HG03045 (cell line): Measurements from ENCODE around the gene CYRIA.

Source experiments
- ATAC-seq: cut with Tn5 transposase; IDR thresholded peaks from one replicate; pipeline ENCODE4 v1.9.1; 2021; ENCODE audit warnings: mild to moderate bottlenecking, moderate library complexity; ENCODE audit not compliant: unreplicated experiment

Gene CYRIA

DNA sequence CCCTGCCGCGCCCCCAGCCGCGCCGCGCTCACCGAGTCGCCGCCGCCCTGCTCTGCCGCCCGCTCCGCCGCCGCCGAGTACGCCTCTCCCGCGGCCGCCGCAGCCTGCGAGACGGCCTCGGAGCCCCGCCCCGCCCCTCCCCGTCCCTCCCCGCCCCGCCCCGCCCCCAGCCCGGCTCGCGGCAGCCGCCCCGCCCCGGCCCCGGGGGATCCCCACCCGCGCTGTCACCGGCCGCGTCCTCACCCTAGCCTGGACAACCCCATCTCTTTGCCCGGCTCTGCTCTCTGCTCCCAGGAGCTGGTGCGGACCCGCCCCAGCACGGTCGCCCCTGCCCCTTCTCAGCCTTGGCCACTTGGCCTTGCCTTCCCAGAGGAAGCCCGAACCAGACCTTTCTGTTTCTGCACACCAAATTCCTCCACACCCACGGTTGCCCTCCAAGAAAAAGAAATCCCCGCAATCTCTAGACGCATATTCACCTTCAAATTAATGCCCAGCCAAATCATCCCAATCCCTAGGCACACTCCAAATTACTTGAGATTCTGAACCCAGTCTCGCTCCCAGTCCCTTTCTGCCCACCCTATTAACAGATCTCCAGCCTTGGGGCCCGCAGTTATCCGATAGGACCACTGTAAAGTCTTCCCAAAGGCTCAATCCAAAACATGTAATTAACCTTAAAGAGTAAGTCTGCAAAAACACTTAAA is at the start of gene CYRIA:
CYRIA (minus strand) TSS at position 87 of the 701 bp plus-strand sequence. CDS start 77,715 bp downstream, outside the sequence.
- ATAC-seq, result peak; percentile 81

DNA sequence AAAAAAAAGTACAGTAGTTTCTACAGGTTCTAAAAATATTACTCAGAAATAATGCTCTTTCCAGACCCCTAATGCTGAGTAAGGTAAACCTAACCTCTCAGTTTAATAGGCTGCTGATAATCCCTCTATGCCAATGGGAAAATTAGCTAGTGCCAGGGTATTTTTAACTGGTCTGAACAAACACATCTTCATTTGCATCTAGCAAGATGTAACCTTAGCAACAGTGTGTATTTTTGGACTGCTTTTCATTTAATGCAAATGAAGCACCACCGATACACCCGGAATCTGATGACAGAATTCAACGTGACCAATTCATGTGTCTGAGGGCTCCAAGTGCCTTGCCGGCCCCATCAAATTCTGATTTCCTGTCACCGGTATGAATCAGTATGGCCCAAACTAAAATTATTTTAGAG is 47.4 kb upstream of the CYRIA start:
- ATAC-seq, result peak; percentile 63

DNA sequence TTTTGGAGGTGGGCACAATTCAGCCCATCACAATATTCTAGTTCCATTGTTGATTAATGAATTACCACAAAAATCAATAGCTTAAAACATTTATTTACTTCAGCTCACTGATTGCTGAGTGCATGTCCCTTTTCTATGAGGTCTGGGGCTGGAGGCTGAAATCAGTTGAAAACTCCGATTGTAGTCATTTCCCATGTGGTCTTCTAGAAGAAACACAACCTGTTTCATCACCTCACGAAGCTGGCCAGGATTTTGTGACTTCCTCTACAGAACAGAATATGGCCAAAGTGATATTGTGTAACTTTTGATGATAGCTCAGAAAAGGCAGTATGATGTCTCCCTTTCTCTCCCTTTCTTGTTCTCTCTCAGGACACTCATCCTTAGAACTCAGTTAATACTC is 44.1 kb upstream of the CYRIA start:
- no peak for ATAC-seq

DNA sequence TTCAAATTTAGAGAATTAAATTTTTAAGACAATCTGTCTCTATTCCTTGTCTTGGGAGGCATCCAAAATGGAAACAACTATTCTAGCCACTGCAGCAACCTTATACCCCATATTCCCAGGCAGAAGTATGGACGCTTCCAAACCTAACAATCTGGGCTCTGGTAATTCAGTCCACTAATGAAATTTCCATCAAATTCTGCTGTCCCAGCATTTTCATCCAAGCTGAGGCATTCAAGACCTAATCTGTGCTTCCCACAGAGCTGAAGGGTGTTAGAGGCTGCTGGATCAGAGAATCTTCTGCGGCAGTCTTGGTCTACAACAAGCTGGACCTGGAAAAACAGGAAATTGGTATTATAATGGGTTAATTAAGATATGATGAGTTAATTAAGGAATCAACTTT is 42.5 kb upstream of the CYRIA start:
- no peak for ATAC-seq

DNA sequence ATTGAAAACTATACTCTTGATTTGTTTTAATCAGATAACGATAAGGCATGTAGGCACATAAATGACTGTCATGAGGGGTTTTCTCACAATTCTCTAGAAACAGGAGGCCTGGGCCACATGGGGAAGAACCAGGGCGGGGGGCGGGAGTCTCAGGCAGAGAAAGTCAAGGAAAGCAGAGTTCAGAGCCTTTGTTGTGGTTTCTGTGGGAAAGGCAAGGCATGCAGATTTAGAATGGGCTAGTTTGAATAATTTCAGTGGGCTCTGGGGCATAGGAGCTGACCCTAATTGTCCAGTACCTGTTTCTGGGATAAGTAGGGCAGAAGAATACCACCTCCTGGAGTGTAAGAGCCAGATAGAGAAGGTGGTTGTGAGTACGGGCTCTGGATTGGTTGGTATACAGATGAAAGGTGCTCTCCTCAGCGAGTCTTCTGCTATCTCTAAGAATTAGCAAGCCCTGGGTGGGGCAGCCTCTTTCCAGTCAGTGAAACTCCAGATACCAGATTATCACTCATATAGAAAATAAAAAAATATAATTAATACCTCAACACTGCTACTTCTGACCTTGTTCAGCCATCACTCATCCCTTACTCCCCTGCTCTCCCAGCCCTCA is 41.5 kb upstream of the CYRIA start:
- ATAC-seq, result no peak

DNA sequence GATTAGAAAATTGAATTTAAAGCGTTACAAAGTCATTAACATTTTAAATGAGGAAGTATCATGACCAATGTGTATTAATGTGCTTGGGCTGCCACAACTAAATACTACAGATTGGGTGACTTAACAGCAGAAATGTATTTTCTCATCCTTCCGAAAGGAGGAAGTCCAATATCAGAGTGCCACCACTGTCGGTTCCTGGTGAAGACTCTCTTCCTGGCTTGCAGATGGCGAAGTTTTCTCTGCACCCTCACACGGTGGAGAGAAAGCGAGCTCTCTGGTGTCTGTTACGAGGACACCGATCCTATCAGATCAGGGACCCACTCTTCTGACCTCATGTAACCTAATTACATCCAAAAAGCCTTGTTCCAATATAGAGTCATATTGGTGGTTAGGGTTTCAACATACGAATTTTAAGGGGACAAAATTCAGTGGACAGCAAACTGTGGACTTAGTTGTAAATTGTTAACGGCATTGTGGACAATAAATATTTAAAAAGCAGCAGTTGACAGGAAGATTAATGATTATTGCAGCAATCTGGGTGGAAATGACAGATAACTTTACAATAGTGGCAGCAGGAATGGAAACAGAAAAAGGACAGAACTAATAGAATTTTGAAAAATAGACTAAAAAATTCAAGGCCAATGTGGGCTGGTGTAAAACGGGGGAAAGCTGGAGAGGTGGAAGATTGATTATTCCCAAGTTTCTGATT is 35.1 kb upstream of the CYRIA start:
- no peak for ATAC-seq

DNA sequence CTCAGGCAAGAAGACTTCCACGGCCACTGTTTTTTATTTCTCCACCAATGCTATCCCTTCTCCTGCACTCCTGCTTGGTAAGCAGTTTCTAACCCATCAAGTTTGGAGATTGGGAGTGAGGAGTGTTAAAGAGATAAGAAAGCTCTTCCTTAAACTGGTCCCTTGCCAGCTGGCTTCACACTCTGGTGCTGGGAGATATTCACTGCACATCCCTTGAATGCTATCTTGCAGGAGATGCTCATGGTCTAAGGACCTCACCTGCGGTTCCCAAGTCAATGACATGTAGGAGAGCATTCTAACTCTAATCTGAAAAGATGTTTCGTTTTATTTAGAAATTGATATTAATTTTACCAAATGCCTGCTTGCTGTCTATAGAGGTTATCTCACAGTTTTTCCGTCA is 28.2 kb upstream of the CYRIA start:
- ATAC-seq, result no peak

DNA sequence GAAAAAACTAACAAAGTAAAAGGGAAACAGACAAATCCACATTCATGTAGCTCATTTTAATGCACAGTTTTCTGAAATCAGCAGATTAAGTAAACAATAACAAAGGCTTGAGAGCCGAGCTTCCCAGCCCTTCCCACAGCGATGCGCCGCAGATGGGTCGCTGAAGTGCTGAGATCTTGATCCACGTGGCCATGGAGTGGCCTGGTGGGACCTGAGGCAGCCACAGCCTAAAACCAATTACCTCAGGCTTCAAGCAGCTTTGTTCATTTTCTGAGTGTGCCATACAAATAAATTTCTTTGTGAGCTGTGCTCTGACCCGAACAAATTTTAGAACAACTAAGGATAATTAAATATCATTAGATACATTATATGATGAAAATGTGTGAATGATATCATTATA is 25.6 kb upstream of the CYRIA start:
- ATAC-seq, result no peak

DNA sequence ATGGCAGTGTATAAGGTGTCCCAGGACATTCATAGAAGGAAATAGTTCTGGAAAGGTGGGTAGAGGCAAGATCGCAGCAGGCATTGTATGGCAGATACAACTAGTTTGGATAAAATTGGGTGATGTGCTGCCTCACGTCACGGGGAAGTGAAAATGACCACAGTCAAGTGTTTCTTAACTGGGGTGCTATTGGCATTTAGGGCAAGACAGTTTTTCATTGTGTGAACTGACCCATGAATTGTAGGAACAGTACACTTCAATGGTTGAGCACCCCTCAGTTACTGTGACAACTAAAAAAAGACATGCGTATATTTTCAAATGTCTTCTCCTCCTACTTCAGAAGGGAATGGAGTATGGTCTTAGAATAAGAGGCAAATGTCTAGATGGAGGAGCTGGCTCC is 22.3 kb upstream of the CYRIA start:
- ATAC-seq, result no peak

DNA sequence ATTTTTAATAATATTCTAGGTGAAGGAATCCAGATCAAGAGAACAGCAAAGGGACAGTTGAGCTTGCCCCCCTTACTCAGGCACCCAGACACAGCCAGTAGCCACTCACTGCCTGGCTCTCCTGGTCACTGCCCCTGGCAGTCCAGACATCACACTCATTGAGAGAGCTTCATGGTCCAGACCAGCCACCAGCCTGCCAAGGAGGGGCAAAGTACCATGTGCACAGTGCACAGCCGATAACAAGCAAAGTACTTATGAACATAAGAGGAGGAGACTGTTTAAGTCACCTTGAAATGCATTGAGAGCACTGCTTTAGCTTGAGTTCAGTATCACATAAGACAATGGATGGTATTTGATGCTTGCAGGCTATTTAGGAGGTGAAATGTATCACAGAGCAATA is 21.6 kb upstream of the CYRIA start:
- no peak for ATAC-seq

DNA sequence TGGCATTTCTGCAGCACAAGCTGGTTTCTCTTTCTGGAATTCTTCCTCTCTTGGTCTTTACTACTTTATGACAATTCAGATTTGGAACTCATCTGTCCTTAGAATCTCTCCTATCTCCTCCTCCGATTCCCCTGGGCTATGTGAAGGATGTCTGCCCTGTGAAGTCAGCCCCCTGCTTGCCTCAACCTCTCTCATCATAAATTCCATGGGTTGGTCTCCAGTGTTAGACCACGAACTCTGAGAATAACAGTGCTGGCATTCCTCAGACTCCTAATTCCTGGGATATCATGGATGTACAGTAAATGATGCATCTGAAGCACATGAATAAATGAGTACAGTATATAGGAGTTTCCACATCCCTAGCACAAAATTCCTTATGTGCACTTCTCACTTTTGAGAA is 21.0 kb upstream of the CYRIA start:
- ATAC-seq, result no peak

DNA sequence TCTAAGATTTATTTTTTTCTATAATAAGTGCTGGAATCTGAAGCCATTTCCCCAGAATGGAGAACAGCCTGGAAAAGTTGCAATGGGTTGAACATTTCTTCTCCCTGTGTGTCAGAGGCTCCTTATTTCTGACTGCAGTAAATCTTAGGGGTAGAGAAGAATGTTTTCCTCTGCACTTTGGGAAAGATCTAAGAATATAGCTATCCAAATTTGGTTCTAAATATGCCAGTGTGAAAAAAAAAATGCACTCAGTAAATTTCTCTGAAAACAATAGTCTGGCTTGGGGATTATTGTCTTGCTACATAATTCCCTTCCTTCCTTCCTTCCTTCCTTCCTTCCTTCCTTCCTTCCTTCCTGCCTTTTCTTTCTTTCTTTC is 19.7 kb upstream of the CYRIA start:
- no peak for ATAC-seq

DNA sequence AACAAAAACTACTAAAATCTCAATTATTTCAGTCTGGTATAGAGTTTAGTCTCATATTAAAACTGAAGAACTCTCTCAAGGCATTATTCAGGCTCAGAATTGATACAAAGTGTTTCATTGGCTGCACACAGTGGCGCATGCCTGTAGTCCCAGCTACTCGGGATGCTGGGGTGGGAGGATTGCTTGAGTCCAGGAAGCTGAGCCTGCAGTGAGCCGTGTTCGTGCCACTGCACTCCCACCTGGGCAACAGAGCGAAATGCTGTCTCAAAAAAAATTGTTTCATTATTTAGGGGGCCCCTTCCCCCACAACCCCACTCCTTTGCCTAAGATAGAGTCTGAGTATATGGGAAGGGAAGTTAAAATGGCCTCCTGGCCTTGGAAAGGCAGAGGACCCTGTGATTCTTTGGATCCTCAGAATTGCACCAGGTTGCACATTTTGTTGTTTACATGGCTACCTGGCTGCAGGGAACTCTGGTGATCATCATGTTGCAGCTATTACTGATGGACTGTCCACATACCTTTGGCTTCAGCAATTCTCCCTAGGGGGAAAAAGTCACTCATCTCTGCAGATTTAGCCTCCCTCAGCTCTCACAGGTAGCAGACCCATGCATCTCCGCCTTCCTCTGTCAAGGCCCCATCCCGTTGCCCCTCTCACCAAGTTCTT is 19.2 kb upstream of the CYRIA start:
- ATAC-seq, result no peak

DNA sequence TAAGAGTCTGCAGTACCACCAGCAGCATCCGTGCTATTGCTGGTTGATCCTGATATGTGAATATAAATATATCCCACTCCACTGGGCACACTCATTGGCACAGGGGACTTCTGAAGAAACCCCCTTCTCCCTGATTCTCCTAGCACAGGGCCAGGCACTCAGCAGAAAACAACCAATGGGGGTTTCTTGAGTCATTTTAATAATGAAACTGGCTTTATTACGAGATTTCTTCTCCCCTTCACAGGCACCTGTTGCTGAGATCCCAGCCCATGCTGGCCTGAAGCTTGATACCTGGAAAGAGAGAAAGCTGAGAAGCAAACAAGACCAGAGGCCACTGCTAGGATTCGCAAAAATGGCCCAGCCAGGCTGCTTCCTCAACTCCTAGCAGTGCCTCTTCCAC is 17.9 kb upstream of the CYRIA start:
- ATAC-seq, result no peak

DNA sequence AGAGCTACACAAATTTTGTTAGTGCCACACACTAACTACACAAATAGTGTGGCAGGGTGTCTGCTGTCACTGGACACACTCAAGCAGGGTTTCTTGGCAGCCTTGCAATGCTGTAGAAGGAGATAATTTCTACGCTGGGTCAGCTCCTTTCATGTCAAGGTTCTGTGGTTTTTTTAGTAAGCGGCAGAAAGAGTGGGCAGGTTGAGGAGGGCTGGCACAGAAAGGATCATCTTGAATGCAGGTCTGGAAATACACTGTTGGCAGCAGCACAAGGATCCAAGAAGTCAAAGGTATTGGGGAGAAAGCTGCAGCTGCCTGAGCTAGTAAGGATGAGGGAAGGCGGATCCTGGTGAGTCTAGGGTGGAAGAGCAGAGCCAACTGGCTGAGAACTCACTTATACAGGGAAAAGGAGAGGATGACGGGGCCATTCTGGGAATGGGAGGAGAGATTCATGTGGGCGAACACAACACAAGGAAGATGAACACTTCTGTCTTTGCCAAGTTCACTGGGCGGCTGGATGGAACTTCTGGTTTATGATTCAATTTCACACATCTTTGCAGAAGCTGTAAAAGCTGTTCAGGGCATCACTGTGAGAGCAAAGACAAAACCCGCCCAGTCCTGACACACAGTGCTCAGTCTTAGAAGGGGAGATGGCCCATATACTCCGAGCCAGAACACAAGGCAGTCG is 16.9 kb upstream of the CYRIA start:
- ATAC-seq, result no peak

DNA sequence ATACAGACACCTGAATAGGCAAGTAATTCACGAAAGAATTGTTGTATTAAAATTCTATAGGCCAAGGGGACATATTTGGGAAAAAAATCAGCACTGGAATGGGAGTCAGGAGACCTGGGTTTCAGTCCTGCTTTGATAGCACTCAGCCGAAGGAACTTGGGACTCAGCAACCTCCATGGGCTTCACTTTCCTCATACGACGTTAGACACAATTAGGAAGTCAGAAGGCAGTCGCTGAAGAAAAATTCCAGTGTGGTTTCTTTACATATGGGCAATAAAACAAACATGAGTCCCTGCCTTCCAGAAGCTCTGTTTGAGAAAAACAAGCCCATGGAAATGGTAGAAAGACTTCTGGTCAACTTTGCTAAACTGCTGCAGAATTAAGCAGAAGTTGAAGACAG is 15.1 kb upstream of the CYRIA start:
- ATAC-seq, result no peak

DNA sequence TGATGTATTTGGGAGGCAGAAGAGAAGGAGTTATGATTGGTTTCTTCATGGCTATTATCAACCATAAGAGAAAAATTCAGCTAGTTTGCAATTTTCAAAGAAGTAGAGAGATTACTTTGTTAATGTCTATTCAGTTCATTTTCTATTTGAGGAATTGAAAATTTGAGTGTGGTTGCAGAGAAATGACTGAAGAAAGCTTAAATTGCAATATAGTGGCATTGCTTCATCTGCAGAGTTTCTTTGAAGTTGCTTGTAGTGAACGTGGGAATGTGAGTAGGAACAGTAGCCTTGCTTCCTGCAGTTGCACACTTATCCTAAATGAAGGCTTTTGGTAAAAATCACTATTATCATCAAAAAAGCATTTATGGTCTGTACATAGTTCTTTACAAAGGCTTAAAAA is 14.7 kb upstream of the CYRIA start:
- no peak for ATAC-seq

DNA sequence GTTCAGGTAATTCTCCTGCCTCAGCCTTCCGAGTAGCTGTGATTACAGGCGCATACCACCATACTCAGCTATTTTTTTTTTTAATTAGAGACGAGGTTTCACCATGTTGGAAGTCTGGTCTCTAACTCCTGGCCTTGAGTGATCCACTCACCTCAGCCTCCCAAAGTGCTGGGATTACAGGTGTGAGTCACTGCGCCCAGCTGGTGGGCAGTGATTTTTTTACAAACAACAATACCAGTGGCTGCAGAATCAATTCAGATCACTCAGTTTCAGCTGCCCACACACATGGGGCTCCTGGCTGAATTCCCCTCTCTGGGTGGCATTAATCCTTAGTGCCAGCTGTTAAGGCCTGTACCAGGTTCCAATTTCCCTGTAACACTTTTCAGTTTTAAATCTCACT is 13.3 kb upstream of the CYRIA start:
- ATAC-seq, result no peak

DNA sequence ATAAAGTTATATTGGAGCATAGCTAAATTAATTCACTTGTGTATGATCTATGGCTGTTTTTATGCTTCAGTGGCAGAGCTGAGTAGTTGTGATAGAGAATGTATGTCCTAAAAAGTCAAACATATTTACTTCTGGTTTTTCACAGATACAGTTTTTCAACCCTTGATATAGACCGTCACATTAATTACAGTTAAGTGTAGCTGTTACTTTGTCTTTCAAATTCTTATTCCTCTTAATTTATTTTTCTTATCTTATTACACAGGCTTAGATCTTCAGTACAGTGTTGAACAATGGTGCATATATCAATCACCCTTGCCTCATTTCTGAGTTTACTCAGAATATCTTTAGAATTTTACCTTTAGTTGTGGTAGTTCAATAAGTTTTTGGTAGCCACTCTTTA is 12.2 kb upstream of the CYRIA start:
- no peak for ATAC-seq

DNA sequence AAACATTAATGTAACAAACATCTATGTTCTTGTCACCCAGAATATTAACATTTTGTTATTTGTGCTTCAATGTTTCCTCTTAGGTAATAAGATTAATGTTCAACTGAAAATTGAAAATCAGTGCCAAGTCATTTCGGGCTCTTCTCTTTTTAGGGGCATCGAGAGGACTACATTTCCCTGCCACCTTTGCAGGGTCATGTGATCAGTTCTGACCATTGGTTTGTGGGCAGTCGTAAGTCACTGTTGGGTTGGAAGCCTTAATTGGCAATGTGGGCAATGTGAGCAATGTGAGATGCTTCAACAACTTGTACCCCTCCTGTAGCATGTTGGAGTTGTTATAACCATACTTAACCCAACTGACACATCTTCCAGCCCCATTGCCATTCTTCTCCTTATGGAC is 10.1 kb upstream of the CYRIA start:
- no peak for ATAC-seq

DNA sequence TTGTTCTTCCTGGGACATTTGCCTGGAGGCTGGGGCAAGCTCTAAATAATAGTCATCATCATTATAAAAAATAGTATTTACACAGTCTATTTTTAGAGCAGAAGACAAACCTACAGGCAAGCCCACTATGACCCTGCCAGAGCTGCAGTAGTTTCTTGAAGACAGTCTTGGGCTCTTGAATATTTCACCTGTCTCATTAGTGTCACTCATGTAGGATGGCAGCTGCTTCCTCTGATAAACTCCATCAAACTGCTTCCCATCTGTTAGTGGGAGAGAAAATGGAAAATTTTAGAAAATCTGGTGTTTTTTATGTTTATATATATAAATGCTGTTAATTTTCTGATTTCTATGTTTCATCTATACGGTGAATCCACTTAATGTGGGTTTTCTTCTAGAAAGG is 8.5 kb upstream of the CYRIA start:
- ATAC-seq, result no peak
